ENCODE measurements around the gene AKAP7.

GRCh38 chr6:131172222-131172621 lies 37.0 kb downstream of the AKAP7 start:
- TF ChIP-seq POLR2A (IDR thresholded peaks at IDR 0.05) (no peak), CTCF (IDR thresholded peaks at IDR 0.05) (no peak)

Measured in lower leg skin (tissue), 3 donors.